Measurements from ENCODE around the gene PRR30. TPM values are rescaled to one million over a fixed set of nuclear protein-coding genes. Genes with fewer than 3 reads are reported as not detected.

Gene PRR30
- total RNA-seq, 1 donor = not detected

GRCh38 chr2:27091746-27092695 is 47.2 kb downstream of the PRR30 start:
- TF ChIP-seq CTCF (IDR thresholded peaks at IDR 0.05; ENCODE audit: insufficient read depth, low read depth, low read length) = no peak
- no peak for DNase-seq (ENCODE audit: low read depth)

GRCh38 chr2:27089111-27089954 is 49.9 kb downstream of the PRR30 start:
- no peak for DNase-seq (ENCODE audit: low read depth)
- H3K4me3 ChIP-seq (ENCODE audit: low read depth, low read length) = no peak overlapping the region
- TF ChIP-seq CTCF (IDR thresholded peaks at IDR 0.05; ENCODE audit: insufficient read depth, low read depth, low read length) = no peak

More at GRCh38 chr2:27091746-27092695, 47.2 kb downstream of the PRR30 start:
- no peak overlapping the region for H3K4me3 ChIP-seq (ENCODE audit: low read depth, low read length)

- no peak overlapping the region for H3K4me3 ChIP-seq (ENCODE audit: low read depth, low read length)
- no peak for DNase-seq (ENCODE audit: low read depth)
- no peak for TF ChIP-seq CTCF (IDR thresholded peaks at IDR 0.05; ENCODE audit: insufficient read depth, low read depth, low read length)
Observed at GRCh38 chr2:27088634-27089033, 50.6 kb downstream of the PRR30 start.

GRCh38 chr2:27087823-27088410 is 51.3 kb downstream of the PRR30 start:
- no peak for DNase-seq (ENCODE audit: low read depth)
- no peak for TF ChIP-seq CTCF (IDR thresholded peaks at IDR 0.05; ENCODE audit: insufficient read depth, low read depth, low read length)
- H3K4me3 ChIP-seq (ENCODE audit: low read depth, low read length) = no peak overlapping the region

Other genes starting within 250 kb of the PRR30 start
- 3.5 TPM in 2 replicates for gene MAPRE3, start 168.8 kb downstream of the PRR30 start, total RNA-seq
- gene TMEM214, start 106.4 kb downstream of the PRR30 start, total RNA-seq = 57.7 and 70.4 TPM in 2 replicates
- gene AGBL5, start 87.7 kb downstream of the PRR30 start, total RNA-seq = 27.7 and 35.0 TPM in 2 replicates
- gene OST4, start 67.8 kb downstream of the PRR30 start, total RNA-seq = 239 and 282 TPM in 2 replicates
- gene EMILIN1, start 60.8 kb downstream of the PRR30 start, total RNA-seq = 144 and 160 TPM in 2 replicates
- 0.97 and 1.3 TPM in 2 replicates for gene KHK, start 52.6 kb downstream of the PRR30 start, total RNA-seq
- gene CGREF1, start 20.3 kb downstream of the PRR30 start, total RNA-seq = under 0.01 TPM in 2 replicates
- under 0.01 TPM in 1 of 2 replicates, not detected in the other for gene ABHD1, start 15.6 kb downstream of the PRR30 start, total RNA-seq
- 39.3 and 45.3 TPM in 2 replicates for gene PREB, start 4.8 kb downstream of the PRR30 start, total RNA-seq
- not detected in 2 replicates for gene TCF23, start 9.6 kb upstream of the PRR30 start, total RNA-seq
- 159 and 166 TPM in 2 replicates for gene ATRAID, start 72.6 kb upstream of the PRR30 start, total RNA-seq
- gene SLC5A6, start 72.9 kb upstream of the PRR30 start, total RNA-seq = 20.9 and 25.9 TPM in 2 replicates
- gene CAD, start 78.0 kb upstream of the PRR30 start, total RNA-seq = 32.4 and 43.8 TPM in 2 replicates
- gene SLC30A3, start 123.6 kb upstream of the PRR30 start, total RNA-seq = 0.32 TPM in 1 of 2 replicates, not detected in the other
- gene DNAJC5G, start 136.0 kb upstream of the PRR30 start, total RNA-seq = not detected in 2 replicates
- not detected in 2 replicates for gene TRIM54, start 143.0 kb upstream of the PRR30 start, total RNA-seq
- 0.43 and 0.64 TPM in 2 replicates for gene UCN, start 169.0 kb upstream of the PRR30 start, total RNA-seq
- gene MPV17, start 183.7 kb upstream of the PRR30 start, total RNA-seq = 57.0 and 73.8 TPM in 2 replicates
- gene GTF3C2, start 217.4 kb upstream of the PRR30 start, total RNA-seq = 30.9 and 36.7 TPM in 2 replicates
- 28.9 and 29.3 TPM in 2 replicates for gene EIF2B4, start 230.9 kb upstream of the PRR30 start, total RNA-seq
- gene SNX17, start 231.2 kb upstream of the PRR30 start, total RNA-seq = 166 and 169 TPM in 2 replicates
- 11.7 and 11.9 TPM in 2 replicates for gene ZNF513, start 241.3 kb upstream of the PRR30 start, total RNA-seq